ENCODE measurements around the gene TAT.
"Not testable (repeated sequence)": the region's sequence is repeated elsewhere in the genome, so short reads cannot be mapped to it uniquely, and the experiment has no call there.

The TAT gene

DNA sequence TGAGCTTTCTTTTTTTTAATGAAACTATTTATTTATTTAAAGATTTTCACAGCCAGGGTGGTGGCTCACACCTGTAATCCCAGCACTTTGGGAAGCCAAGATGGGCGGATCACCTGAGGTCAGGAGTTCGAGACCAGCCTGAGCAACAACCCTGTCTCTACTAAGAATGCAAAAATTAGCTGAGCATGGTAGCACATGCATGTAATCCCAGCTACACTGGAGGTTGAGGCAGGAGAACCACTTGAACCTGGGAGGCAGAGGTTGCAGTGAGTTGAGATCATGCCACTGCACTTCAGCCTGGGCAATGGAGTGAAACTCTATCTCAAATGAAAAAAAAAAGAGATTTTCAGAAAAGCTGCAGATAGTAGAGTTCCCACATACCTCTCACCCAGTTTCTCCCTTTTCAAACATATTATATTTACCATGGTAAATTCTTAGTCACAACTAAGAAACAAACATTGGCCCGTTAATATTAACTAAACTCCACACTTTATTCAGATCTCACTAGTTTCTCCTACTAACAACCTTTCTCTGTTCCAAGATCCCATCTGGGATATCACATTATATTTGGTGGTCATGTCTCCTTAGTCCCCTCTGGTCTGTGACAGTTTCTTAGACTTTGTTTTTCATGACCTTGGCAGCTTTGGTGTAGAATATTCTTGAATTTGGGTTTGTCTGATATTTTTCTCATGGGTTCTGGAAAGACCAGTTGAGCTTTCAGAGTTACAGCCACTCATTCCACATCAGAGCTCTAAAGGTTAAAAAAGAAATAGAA lies 7.8 kb upstream of the TAT start:
- DNase-seq (ENCODE audit: low spot score), result no peak

DNA sequence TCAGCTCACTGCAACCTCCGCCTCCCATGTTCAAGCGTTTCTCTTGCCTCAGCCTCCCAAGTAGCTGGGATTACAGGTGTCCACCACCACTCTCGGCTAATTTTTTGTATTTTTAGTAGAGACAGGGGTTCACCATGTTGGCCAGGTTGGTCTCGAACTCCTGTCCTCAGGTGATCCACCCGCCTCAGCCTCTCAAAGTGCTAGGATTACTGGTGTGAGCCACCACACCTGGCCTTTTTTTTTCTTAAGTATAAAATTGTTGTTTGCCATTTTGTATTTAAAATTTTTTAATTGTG lies 5.6 kb upstream of the TAT start:
- not testable (repeated sequence) for DNase-seq (ENCODE audit: low spot score)

DNA sequence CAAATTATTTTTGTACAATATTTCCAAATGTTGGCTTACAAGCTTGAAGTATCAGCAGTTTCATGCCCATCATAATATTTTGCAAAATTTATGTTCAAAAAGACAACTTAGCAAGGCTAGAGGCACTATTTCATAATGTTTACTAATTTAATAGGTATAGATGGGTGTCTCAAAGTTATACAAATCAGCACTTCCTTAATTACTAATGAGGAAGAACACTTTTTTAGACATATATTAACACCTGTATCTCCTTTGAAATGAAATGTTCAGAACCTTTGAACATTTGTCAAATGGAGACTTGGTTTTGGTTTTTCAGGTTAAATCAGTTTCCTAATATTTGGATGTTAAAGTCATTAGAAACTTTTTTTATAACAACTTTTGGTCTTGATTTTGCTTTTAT lies 2.2 kb downstream of the TAT start:
- DNase-seq (ENCODE audit: low spot score), result no peak

DNA sequence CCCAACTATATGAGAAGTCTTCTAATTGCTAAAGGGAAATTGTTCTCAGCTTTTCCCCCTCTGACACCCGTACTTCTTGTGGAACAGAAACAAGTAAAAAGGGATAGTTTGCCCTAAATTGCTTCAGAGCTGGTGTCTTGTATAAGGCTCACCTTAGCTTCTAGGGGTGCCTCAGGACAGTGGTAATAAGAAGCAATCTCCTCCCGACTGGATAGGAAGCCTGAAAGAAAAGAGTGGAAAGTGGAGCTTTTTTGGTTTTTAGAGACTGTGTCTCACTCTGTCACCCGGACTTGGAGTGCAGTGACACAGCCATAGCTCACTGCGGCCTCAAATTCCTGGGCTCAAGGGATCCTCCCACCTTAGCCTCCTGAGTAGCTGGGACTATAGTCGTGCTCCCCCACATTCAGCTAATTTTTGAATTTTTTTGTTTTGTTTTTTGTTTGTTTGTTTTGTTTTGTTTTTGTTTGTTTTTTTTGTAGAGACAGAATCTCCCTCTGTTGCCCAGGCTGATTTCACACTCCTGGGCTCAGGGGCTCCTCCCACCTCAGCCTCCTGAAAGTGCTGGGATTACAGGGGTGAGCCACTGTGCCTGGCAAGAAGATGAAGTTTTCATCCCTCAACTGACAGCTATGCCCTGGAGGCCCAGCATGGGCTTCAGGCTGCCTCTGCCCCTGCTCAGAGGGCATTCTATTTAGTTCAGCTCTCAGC lies 3.4 kb downstream of the TAT start:
- no peak for DNase-seq (ENCODE audit: low spot score)

DNA sequence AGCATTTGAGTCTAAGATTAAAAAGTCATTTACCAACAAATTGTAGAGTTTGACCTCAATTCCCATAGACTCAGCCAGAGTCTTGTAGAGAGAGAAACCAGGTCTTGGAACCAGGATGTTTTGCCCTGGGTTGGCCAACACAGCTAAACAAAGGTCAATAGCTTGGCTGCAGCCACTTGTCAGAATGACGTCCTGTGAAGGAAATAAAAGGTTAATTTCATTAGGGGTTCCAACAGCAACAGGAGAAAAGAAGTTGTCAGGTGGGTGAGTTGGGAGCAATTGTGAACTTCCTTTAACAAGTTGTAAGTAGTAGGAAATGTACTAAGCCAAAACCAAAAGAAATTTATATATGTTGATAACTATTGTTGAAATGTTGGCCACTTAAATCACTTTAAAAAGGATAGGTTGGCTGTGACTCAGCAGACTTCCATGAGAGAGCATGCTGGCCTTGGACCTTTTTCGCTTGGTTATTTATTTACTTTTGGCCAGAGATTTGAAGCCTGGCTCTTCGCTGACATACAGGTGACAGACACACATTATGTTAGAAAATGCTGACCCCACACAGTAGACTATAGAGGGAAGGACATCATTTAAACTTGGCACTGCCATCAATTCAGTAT lies 4.3 kb downstream of the TAT start:
- DNase-seq (ENCODE audit: low spot score), result no peak

DNA sequence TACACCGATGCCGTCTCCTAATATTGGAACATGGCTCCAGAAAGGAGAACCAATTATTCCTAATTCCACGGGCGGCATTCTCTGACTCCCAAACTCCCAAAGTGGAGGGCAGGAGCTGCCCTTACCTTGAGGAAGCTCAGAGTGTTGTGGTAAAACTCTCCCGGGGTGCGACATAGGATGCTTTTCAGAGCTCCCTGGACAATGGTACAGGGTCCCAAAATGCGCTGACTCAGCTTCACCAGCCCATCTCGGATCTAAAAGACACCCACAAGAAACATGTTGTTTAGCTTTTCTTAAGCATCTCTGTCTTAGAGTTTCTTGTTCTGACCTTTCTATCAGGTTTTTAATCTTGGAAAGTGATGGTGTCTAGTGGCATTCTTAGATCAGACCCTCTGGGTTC lies 6.7 kb downstream of the TAT start:
- DNase-seq (ENCODE audit: low spot score), result no peak

DNA sequence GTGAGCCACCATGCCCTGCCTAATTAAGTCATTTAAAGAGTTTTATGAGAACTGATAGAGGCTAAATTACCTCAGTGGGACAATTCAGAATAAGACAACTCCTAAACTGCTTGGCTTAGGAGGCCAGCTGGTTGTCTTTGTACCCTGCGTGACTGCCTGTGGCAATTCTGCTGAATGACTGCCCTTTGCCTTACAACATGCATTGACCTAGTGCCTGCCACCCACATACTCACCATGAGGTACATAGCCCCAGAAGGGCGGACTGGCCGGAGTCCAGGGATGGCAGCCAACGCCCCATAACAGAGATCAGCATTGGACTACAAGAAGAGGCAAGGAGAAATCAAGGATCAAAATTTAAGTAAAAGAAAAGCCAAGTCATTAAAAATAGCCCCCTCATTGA lies 7.3 kb downstream of the TAT start:
- no peak for DNase-seq (ENCODE audit: low spot score)

DNA sequence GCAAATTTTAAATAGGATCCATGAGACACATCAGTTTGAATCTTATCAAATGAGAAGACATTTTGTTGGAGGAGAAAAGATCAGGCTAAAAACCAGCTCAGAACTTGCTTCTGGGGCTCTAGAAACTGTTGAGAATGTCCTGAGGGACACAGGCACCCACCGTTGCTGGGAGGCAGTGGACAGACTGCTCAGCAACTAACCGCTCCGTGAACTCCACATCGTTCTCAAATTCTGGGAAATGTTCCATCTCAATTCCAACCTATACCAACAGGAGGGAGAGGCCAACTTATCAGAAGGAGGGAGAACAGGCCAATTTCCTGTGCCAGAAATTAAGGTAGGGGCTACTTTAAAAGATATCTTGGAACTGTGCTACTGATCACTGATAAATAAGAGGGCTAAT lies 8.3 kb downstream of the TAT start:
- DNase-seq (ENCODE audit: low spot score), result no peak

DNA sequence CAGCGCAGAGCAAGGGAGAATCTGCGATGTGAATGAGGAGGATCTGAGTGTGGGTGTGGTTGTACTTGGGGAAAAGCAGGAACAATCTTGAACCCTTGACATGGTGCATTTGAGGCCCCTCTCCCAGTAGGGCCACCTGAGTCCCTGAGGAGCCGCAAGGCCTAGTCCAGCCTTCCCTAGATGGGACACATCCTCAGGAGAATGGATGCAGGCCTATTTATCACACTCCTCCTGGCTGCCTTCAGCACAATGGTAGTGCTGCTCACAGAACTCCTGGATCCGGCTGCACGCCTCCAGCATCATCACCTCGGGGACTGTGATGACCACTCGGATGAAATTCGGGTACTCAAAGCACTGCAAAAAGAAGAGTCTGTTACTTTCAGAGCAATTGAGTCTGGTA lies 9.0 kb downstream of the TAT start:
- DNase-seq (ENCODE audit: low spot score), result no peak

DNA sequence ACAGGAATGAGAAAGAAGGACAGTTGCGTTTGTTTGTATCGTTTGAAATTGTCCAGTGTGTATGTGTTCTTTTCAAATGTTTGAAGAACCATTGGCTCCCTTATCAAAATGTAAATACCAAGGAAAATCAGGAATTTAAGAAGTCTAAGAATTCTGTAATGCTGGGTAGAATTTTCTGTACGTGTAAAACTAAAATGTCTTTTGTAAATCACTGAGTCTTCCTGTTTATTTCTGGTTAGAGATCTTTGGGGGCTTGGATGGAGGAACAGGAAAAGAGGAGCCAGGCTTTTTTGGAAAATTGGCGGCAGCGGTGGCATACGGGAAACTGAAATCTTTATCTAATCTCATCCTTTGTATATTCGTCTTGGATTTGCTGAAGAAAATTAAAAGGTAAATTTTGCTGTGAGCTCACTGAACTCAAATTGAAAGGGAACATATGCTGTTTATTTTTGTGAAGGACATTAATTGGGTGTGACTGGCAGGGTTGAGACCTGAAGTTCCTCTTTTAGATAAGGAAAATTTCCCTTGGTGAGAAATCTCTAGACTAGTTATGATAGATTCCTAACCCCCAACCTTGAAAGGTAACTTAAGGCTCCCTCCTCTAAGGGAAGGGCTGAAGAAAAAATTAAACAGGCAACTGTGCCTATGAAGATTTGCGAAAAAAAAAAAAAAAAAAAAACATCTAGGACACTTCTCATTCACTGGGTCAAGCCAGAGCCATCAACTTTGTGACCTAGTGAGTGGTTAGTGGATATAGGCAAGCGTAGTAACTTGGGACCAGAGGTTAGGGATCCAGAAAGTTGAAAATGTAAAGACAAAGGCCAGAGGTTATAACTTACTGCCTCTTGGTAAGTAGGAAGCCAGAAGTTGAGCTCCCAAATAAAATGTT lies 10.8 kb downstream of the TAT start:
- DNase-seq (ENCODE audit: low spot score), result no peak

DNA sequence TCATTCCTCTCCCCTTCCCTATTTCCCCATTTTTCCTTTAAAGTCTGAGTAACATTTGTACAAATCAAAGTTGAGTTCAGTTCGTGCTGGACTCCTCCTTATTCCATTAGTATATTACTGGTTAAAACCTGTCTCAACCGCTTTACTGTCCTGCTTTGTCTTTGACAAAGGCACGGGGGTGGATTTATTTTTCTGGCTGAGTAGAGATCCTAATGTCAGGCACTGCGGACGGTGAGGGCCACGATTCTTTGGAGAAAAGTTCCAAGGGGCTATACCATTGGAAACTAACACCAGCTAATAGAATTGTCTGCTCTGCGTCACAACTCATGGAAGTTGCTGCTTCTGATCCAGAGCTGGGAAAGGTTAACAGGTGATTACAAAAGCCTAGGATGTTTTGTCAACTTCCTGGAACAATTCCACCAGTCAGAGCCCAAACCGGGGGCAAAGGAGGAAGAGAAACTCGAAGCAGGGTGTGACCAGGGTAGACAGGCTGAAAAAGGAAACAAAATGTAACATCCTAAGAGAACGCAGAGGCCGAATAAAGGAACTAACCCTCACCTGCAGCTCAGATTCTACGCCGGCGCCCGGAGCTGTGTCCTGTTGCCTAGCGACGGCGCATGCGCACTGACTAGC lies 12.4 kb downstream of the TAT start:
- DNase-seq (ENCODE audit: low spot score), result no peak

DNA sequence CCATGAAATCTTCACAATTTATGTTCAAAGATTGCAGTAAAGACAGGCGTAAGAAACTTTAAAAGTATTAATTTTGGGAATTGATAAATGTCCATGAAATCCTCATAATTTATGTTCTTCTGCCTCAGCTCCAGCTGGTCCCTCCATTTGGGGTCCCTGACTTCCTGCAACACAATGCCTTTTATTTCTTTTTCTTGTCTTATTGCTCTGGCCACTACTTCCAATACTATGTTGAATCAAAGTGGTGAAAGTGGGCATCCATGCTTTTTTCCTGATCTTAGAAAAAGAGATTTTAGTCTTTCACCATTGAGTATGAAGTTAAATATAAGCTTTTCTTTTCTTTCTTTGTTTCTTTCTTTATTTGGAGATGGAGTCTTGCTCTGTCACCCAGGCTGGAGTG lies 14.3 kb downstream of the TAT start:
- DNase-seq (ENCODE audit: low spot score), result no peak

DNA sequence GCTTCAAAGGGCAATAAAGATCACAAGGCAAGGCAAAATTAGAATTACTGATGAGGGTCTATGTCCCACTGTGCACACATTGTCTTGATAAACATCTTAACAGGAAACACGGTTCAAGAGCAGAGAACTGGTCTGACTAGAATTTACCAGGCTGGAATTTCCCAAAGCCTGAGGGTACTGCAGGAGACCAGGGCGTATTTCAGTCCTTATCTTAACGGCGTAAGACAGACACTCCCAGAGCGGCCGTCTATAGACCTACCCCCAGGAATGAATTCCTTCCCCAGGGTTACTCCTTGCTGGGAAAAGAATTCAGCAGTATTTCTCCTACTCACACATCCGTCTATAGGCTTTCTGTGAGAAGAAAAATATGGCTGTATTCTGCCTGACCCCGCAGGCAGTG lies 15.0 kb downstream of the TAT start:
- DNase-seq (ENCODE audit: low spot score), result not testable (repeated sequence)

DNA sequence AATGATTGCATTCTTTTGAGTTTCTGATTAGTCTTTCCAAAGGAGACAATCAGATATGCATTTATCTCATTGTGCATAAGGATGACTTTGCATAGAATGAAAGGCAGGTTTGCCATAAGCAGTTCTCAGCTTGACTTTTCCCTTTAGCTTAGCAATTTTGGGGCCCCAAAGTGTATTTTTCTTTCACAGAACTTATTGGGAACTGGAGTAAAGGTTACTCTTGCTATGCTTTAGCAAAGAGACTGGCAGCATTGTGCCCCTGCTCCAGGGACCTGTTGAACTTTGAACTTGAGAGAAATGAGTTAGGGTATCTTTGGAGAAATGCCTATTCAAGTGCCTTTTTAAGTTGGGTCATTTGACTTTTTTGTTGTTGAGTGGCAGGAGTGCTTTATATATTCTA lies 17.0 kb downstream of the TAT start:
- no peak for DNase-seq (ENCODE audit: low spot score)

DNA sequence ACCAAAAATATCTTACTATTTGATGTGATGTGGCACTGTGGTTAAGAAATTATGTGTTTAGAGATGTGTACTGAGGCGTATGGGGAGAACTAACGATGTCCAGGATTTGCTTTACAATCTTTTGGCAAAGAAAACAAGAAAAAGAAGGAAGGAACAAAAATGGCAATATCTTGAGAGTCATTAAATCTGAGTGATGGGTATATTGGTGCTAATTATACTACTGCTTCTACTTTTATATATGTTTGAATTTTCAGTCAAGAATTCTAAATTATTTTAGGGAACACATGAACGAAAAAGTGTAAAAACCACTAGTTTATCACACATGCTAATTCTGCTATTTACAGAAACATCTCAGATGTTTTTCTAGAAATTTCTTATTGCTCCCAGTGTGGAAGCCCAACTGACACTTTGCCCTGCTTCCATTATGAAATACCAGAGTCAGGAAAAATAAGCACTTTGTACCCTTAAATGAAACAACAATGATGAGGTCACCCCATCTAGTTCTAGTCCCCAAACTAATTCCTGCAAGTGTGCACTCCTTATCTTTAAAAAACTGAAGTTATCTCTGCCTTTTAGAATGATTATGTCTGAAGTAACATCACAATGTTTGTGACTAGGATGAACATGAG lies 18.8 kb downstream of the TAT start:
- DNase-seq (ENCODE audit: low spot score), result no peak

DNA sequence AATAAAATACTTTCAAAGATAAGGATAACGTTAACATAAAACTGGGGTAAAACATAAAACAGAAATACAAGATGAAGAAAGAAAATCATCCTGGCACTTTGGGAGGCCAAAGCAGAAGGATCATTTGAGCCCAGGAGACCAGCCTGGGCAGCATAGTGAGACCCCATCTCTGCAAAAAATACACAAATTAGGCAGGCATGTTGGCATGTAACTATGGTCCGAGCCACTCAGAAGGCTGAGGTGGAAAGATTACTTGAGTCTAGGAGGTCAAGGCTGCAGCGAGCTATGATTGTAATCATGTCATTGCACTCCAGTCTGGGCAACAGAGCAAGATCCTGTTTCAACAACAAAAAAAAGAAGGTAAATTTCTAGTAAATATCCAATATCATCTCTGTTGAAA lies 19.6 kb downstream of the TAT start:
- no peak for DNase-seq (ENCODE audit: low spot score)

DNA sequence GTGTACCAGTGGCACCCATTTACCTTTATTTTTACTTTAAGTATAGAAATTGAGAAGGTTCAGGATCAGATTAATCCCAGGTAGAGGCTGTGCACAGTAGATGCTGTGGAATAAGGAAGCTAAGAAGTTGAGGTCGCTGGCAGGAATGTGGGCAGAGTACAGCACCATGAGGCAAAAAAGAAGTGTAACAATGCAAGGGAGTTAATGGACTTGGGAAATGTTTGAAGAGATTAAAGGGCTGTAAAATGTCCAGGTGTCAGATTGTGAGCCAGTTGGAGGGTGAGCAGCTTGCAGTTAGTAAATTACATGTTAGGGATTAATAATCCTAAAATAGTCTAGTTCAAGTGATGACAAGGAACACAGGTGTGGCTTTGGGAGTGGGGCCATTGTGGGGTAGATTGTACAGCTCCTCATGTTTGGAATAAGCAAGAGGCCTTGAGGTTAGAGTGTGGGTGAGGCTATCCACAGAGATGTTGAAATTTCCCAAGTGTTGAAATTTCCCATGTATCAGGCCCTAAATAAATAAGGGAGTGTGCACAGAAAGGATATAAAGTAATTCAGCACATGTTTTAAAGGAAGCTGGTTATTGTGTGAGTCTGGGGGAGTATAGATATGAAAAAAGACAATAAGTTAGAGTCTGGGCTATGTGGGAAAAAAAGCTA lies 21.5 kb downstream of the TAT start:
- no peak for DNase-seq (ENCODE audit: low spot score)

DNA sequence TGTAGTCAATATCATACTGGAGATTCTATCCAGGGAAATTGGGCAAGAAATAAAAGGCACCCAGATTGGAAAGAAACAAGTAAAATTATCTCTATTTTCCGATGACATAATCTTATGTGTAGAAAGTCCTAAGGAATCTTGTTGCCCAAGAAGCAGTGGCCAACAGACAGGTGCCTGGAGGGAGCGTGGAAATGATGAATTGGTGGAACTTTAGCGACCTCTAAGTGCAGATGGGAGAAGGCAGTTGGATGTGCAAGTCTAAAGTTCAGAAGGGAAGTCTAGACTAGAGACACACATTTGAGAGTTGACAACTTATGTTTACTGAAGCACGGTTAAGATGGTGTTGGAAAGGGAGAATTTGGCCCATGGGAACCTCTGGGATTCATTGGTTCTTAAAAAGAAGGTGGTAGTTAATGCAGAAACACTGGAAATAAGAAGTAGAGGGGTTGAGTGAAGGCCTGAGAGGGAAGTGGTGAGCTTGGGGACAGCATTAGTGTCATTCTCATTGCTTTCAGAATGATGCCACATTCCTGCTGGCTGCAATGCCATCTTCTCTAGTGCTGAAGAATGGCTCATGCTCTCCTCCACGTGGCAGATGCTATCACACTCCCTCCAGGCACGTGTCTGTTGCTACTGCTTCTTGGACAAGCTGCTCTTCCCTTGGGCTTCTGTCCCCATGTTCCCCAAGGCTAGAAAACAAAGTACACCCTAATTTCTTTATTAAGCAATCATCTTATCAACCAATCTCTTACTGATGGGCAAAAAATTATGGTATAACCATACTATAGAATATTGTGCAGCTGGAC lies 24.0 kb downstream of the TAT start:
- DNase-seq (ENCODE audit: low spot score), result no peak

DNA sequence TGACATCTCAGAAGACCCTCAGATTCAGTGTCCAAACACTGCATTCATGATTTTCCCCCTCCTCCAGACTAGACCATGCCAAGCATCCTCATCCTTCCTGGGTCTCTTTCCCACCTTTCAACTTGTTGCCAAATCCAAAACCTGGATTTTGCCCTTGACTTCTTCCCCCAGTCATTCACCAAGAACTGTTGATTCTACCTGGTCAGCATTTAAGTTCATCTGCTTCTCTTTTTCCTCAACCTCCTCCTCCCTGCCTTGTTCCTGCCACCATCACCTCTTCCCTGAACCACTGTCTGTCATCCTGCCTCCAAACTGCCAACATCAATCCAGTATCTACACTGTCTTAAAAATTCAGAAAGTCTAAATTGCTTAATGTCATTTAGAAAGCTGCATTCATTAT lies 29.7 kb downstream of the TAT start:
- DNase-seq (ENCODE audit: low spot score), result no peak

DNA sequence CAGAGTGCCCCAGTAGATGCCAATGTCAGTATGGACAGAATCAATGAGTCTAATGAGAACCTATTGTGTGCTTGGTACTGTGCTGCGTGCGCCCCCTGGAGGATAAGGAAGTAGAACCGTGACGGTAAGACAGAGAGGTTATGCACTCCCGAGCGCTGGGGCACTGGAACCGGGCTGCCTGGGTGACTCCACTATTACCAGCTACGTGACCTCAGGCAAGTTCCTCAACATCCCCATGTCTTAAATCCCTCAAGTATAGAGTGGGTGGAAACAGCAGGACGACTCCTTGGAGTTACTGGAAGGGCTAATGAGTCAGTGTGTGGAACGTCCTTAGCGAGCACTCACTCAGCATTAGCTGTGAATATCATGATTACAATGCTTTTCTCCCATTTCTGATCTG lies 34.5 kb downstream of the TAT start:
- DNase-seq (ENCODE audit: low spot score), result peak; percentile 76

All from D341Med (cell line).